Panc1 (cell line): ENCODE data around the gene NTRK1. TPM values are rescaled to one million over a fixed set of nuclear protein-coding genes. Genes with fewer than 3 reads are reported as not detected.
A peak's percentile ranks its signal among the peaks of the same experiment; 100 is the strongest.

Source experiments
- ATAC-seq: fragments of 200-7000 bp; cut with Tn5 transposase; 2 replicates; pipeline ENCODE4 v1.9.1; 2020; ENCODE audit warnings: mild to moderate bottlenecking, moderate library complexity
- BruUV-seq: library from RNA; stranded (reverse); fragments of 400-500 nt; replicated peaks from 2 replicates; lab custom pipeline; 2021; lab: Mats Ljungman, UMichigan
- CTCF ChIA-PET: fragments of 300-600 bp; sonication (Branson Sonifier 250); formaldehyde crosslinking; loops from one replicate; lab custom pipeline; 2022; ENCODE audit warnings: antibody characterized with exemption; lab: Charles Lee
- POLR2A ChIA-PET: fragments of 300-600 bp; sonication (Branson Sonifier 250); formaldehyde crosslinking; loops from one replicate; lab custom pipeline; 2022; ENCODE audit warnings: antibody characterized with exemption; lab: Charles Lee
- DNase-seq: peaks from one replicate; pipeline ENCODE4 v3.0.0-alpha.2; 2010; ENCODE audit warnings: low read depth, low spot score
- H3K27ac ChIP-seq: 2 replicates; pipeline ENCODE4 v1.5.1; 2011; ENCODE audit warnings: mild to moderate bottlenecking, low read length, inconsistent platforms
- H3K27me3 ChIP-seq: fragments of 200-500 bp; sonication (Bioruptor generic); 2 replicates; pipeline ENCODE4 v1.6.0; 2014; ENCODE audit warnings: low read length, inconsistent platforms; ENCODE audit not compliant: control insufficient read depth, insufficient read depth
- H3K36me3 ChIP-seq: fragments of 200-500 bp; sonication (Bioruptor generic); 2 replicates; pipeline ENCODE4 v1.5.1; 2014; ENCODE audit warnings: inconsistent platforms, mild to moderate bottlenecking, low read length, moderate library complexity; ENCODE audit not compliant: control insufficient read depth, insufficient read depth
- H3K4me1 ChIP-seq: 2 replicates; pipeline ENCODE4 v1.5.1; 2011; ENCODE audit warnings: inconsistent platforms, mild to moderate bottlenecking, low read length, moderate library complexity; ENCODE audit not compliant: control insufficient read depth, insufficient read depth
- H3K4me3 ChIP-seq, 2 experiments: 2 replicates each; pipeline ENCODE4 v1.5.1; 2011 to 2012; ENCODE audit warnings: low read depth in 2 of 2, low read length in 2 of 2, mild to moderate bottlenecking in 2 of 2, inconsistent platforms in 1 of 2, moderate library complexity in 1 of 2
- H3K9me3 ChIP-seq: fragments of 200-500 bp; sonication (Bioruptor generic); 2 replicates; pipeline ENCODE4 v1.5.1; 2014; ENCODE audit warnings: low read depth, mild to moderate bottlenecking, inconsistent platforms, low read length, moderate library complexity; ENCODE audit not compliant: control insufficient read depth, insufficient read depth
- POLR2AphosphoS5 ChIP-seq: IDR thresholded peaks from 2 replicates; pipeline ENCODE4 v1.6.1; 2012; ENCODE audit warnings: mild to moderate bottlenecking, low read depth, low read length, moderate library complexity
- SIN3A ChIP-seq: IDR thresholded peaks from 2 replicates; pipeline ENCODE4 v1.6.1; 2012; ENCODE audit warnings: low read depth, mild to moderate bottlenecking, low read length, moderate library complexity, borderline replicate concordance; ENCODE audit not compliant: insufficient read depth
- TCF7L2 ChIP-seq: IDR thresholded peaks from 2 replicates; pipeline ENCODE4 v1.6.1; 2011; ENCODE audit warnings: mild to moderate bottlenecking, low read depth, low read length, inconsistent platforms
- in situ Hi-C: cut with HindIII; loops from 2 replicates; pipeline ENCODE4 v1.10.0; 2016; ENCODE audit warnings: low sequenced_read_pairs, low pct_unique_long_range_greater_than_20kb
- intact Hi-C: fragments of 100-400 bp; cut with micrococcal nuclease; formaldehyde crosslinking; loops from one replicate; pipeline ENCODE4 v1.10.0; 2022; ENCODE audit not compliant: unreplicated experiment
- total RNA-seq: library from RNA; stranded (reverse); gene quantifications from one replicate; pipeline ENCODE4 v1.2.1, GENCODE V29; 2021; ENCODE audit not compliant: unreplicated experiment
- TF ChIP-seq, protein P1 (sequence below), 2 experiments: IDR thresholded peaks; 2 replicates each; pipeline ENCODE4 v1.6.1; 2011 to 2012; ENCODE audit warnings: low read depth in 2 of 2, control low read depth in 1 of 2, low read length in 1 of 2, mild to moderate bottlenecking in 1 of 2, moderate library complexity in 1 of 2; ENCODE audit not compliant: insufficient read depth in 1 of 2
- TF ChIP-seq, protein P2 (sequence below): fragments of 450-650 bp; IDR thresholded peaks from 2 replicates; pipeline ENCODE4 v1.5.1; 2017; ENCODE audit warnings: mild to moderate bottlenecking

NTRK1 gene
- total RNA-seq, 1 experiment from 2014 or later = 0.21 TPM

DNA sequence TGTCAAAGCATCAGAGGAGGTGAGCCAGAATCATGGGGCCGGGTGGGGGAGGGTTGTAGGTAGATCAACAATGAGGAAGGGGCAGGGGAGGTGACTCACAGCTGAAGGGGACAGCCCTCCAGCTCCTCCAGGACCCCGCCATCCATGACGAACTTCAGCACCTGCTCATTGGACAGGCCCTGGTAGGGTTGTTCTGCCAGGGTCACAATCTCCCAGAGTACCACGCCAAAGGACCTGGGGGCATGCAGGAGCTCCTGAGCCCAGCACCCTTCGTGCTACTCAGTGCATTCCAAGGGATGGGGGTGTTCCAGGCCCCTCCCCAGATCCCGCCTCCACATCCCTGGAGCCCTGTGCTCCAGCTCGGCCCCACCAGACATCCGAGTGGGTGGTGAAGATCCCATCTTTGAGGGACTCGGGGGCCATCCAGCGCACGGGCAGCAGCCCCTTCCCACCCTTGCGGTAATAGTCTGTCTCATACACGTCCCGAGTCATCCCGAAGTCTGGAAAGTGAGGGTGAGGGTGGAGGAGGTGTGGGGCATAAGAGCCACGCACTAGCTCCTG, 19.3 kb upstream of the NTRK1 start:
- no peaks in the 10 kb centered on the region for H3K36me3 ChIP-seq
- H3K9me3 ChIP-seq = no peaks in the 10 kb centered on the region
- intact Hi-C loops = no loop called here
- in situ Hi-C loops = no loop called here
- TF ChIP-seq, protein P1, sequence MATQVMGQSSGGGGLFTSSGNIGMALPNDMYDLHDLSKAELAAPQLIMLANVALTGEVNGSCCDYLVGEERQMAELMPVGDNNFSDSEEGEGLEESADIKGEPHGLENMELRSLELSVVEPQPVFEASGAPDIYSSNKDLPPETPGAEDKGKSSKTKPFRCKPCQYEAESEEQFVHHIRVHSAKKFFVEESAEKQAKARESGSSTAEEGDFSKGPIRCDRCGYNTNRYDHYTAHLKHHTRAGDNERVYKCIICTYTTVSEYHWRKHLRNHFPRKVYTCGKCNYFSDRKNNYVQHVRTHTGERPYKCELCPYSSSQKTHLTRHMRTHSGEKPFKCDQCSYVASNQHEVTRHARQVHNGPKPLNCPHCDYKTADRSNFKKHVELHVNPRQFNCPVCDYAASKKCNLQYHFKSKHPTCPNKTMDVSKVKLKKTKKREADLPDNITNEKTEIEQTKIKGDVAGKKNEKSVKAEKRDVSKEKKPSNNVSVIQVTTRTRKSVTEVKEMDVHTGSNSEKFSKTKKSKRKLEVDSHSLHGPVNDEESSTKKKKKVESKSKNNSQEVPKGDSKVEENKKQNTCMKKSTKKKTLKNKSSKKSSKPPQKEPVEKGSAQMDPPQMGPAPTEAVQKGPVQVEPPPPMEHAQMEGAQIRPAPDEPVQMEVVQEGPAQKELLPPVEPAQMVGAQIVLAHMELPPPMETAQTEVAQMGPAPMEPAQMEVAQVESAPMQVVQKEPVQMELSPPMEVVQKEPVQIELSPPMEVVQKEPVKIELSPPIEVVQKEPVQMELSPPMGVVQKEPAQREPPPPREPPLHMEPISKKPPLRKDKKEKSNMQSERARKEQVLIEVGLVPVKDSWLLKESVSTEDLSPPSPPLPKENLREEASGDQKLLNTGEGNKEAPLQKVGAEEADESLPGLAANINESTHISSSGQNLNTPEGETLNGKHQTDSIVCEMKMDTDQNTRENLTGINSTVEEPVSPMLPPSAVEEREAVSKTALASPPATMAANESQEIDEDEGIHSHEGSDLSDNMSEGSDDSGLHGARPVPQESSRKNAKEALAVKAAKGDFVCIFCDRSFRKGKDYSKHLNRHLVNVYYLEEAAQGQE (IDR thresholded peaks at IDR 0.05; ENCODE audit: insufficient read depth in 1 of 2, low read depth in 2 of 2, low read length in 1 of 2) = peak in 1 of 2 experiments; percentile 69; a peak in 2 of 4 replicates
- no peak for TF ChIP-seq POLR2AphosphoS5
- no peak for ATAC-seq
- H3K27me3 ChIP-seq = no peaks in the 10 kb centered on the region
- H3K4me3 ChIP-seq = no peak overlapping the region
- ChIA-PET POLR2A (interaction anchor here (0.7 kb wide), 1 partner anchor 47 kb away, joined by 3 read pairs; no protein-coding TSS in a partner anchor), CTCF (interaction anchor here (0.5 kb wide), 1 partner anchor 84 kb away, joined by 4 read pairs; no protein-coding TSS in a partner anchor)
- no peak overlapping the region for H3K27ac ChIP-seq
- no TSS peak for BruUV-seq
- DNase-seq = no peak
- no peaks in the 10 kb centered on the region for H3K4me1 ChIP-seq

DNA sequence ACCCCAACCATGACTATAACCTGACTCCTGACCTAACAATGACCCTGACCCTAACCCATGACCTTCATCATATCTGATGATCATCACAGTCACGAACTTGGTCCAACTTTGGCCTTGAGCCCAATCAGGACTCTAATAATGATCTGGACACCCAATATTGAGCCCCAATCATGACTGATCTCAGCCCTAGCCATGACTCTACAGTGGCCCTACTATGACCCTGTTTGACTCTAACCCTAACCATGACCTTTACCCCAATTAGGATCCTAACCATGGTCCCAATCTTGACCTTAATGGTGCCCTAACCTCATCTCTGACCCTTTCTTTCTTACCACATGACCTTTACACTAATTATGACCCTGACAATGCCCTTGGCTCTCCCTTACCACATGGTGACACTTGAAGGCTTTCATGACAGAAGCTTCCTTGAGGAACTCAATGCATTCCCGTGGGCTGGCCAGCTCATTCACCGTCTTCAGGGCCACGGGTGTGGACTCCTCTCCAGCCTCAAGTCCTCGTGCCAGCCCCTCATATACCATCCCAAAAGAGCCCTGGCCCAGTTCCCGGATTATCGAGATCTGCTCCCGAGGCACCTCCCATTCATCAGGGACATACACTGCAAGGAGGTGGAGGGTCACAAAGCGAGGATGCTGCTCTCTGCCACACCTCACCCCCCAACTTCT, 17.9 kb upstream of the NTRK1 start:
- intact Hi-C loops = no loop called here
- no peaks in the 10 kb centered on the region for H3K27me3 ChIP-seq
- no peak overlapping the region for H3K27ac ChIP-seq
- no peaks in the 10 kb centered on the region for H3K4me1 ChIP-seq
- in situ Hi-C loops = no loop called here
- H3K4me3 ChIP-seq = no peak overlapping the region
- CTCF ChIA-PET = interaction anchor here (0.5 kb wide), 1 partner anchor 72 kb away, joined by 4 read pairs; no protein-coding TSS in a partner anchor
- H3K9me3 ChIP-seq = no peaks in the 10 kb centered on the region
- no peaks in the 10 kb centered on the region for H3K36me3 ChIP-seq
- POLR2A ChIA-PET = no interaction called here
- DNase-seq (no peak), ATAC-seq (no peak)
- no TSS peak for BruUV-seq
- TF ChIP-seq, protein P1 (IDR thresholded peaks at IDR 0.05; ENCODE audit: insufficient read depth in 1 of 2, low read depth in 2 of 2, low read length in 1 of 2) = no peak
- TF ChIP-seq TCF7L2 (no peak), SIN3A (no peak), POLR2AphosphoS5 (no peak)
- TF ChIP-seq, protein P2, sequence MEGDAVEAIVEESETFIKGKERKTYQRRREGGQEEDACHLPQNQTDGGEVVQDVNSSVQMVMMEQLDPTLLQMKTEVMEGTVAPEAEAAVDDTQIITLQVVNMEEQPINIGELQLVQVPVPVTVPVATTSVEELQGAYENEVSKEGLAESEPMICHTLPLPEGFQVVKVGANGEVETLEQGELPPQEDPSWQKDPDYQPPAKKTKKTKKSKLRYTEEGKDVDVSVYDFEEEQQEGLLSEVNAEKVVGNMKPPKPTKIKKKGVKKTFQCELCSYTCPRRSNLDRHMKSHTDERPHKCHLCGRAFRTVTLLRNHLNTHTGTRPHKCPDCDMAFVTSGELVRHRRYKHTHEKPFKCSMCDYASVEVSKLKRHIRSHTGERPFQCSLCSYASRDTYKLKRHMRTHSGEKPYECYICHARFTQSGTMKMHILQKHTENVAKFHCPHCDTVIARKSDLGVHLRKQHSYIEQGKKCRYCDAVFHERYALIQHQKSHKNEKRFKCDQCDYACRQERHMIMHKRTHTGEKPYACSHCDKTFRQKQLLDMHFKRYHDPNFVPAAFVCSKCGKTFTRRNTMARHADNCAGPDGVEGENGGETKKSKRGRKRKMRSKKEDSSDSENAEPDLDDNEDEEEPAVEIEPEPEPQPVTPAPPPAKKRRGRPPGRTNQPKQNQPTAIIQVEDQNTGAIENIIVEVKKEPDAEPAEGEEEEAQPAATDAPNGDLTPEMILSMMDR = no peak
